GM19025 (cell line): ENCODE measurements around the gene DOK6.
A peak's percentile ranks its signal among the peaks of the same experiment; 100 is the strongest.
"Not testable (repeated sequence)": the region's sequence is repeated elsewhere in the genome, so short reads cannot be mapped to it uniquely, and the experiment has no call there.

ENCODE experiments used
- ATAC-seq: cut with Tn5 transposase; IDR thresholded peaks from one replicate; pipeline ENCODE4 v1.9.1; 2021; ENCODE audit warnings: mild to moderate bottlenecking, low read depth, moderate library complexity; ENCODE audit not compliant: unreplicated experiment

Gene DOK6

DNA sequence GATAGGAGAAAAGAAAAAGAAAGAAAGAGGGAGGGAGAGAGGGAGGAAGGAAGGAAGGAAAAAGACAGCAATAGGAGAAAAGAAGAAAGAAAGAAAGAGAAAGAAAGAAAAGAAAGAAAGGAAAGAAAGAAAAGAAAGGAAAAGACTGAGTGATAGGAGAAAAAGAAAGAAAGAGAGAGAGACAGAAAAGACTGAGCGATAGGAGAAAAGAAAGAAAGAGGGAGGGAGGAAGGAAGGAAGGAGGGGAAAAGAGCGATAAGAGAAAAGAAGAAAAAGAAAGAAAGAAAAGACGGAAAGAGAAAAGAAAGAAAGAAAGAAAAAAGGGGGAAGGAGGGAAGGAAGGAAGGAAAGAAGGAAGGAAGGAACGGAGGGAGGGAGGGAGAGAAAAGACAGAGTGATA, 216.7 kb downstream of the DOK6 start:
- ATAC-seq, result no peak

DNA sequence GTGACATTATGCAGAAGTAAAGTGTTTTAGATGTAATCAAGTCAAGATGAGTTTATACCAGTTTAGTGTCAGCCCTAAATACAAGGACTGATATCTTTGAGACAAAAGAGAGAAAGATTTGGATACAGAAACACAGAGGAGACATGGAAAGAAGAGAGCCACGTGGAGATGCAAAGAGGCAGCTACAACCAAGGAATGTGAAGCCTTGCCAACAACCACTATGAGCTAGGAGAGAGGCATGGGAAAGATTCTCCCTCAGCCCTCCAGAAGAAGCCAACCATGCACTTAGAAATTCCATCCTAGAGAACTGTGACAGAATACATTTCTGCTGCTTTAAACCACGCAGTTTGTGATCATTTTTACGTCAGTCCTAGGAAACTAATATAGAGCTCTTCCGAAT, 217.2 kb downstream of the DOK6 start:
- no peak for ATAC-seq

DNA sequence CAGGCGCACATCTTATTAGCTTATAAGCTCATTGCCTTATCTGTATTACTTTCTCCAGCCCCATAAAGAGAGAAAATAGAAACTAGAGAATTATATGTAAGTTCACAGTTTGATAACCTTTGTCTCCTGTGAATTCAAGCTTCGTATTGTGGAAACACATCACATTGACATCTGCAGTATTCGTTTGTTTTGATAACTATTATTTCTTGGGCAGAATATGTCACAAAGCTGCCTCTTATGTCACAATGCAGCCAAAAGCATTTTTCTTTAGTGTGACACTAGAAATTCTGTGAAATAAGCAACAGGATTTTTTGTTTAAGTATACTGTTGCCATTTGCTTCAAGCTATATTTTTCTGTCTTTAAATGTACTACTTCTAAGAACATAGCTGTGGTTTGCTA, 221.5 kb downstream of the DOK6 start:
- no peak for ATAC-seq

DNA sequence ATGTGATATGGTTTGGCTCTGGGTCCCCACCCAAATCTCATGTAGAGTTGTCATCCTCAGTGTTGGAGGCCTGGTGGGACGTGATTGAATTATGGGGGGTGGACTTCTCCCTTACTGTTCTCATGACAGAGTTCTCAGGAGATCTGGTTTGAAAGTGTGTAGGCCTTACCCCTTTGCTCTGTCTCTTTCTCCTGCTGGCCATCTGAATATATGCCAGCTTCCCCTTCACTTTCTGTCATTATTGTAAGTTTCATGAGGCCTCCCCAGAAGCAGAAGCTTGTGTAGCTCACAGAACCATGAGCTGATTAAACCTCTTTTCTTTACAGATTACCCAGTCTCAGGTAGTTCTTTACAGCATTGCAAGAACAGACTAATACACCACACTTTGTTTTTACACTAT, 222.3 kb downstream of the DOK6 start:
- ATAC-seq, result no peak

DNA sequence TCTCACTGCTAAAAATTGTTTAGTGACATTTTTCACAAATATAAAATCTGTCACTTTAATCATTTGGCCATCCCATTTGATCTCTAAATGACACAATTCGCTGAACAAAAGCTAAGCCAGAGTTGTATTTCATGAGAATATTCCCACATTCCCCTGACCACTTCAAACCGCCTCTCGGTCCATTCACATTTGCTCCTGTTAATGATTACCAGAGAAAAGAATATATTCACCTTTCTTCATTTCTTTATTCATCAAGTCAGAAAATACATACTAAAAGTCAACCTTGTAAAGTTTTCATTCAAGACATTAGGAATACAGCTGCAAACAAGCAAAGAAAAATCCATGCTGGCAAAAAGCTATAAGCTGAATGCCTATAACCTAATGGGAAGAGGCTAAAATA, 225.5 kb downstream of the DOK6 start:
- no peak for ATAC-seq

DNA sequence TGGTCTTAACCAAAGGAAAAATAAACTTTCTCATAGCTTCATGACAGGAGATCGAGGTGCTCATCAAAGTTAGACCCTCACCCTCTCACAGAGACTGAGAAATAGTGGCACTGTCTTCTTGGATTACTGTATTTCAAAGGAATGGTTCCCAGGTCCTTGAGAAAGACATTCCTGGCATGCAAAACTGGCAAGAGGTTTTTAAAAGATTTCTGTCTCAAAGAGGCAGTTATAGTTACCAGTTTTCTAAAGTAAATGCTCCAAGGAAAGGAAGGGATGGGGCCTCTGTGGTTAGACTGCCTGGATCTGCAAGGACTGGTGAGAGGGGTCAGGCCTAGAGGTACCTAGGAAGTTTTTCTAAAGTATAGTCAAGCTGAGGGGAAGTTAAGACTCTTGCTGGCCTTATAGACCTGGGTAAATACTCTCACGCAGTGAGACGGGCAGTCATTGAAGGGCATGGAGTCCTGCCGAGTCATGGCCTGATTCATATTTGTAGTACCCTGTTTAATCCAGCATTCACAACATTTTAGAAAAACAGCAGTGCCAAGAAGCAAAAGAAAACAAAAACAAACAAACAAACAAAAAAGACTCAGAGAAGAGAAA, 226.1 kb downstream of the DOK6 start:
- ATAC-seq, result no peak

DNA sequence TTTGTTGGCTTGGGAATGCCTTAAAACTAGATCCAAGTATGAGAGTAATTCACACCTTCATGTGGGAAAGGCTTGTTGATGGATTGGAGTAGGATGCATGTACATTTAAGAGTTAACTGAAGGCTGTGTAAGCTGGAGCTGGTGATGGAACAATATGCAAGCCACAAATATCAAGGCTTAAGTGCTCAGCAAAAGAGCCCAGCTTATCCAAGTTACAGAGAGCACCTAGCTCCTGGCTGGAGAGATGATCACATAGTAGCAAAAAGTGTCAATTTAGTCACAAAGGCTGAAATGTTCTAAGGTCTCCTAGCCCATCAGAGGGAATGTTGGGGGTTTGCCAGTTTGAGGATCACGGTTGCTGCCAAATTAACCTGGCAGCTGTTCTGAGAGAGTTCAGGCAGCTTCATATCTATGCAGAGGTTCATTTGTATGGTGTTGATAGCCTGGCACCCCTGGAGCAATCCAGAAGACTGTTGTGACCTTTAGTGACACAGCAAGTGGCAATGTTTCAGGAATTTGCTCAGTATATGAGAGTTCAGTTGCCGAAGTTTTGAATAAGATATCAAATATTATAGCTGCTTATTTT, 228.2 kb downstream of the DOK6 start:
- no peak for ATAC-seq

DNA sequence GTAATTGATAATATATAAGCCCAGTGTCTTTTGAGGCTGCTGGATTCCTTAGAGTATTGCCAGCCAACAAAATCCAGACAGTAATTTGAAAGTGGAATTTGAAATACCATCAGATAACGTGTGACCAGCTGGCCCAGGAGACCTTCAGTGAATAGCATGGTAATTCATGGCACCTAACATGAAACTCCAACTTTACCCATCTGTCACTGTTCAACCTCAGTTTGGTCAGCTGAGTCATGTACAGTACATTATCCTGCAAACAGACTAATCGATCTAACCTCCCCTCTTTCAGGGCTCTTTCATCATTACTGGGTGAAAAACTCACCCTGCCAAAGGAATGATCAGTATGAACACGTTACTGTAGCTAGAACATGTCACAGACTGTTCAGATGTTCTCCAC, 230.6 kb downstream of the DOK6 start:
- ATAC-seq, result no peak

DNA sequence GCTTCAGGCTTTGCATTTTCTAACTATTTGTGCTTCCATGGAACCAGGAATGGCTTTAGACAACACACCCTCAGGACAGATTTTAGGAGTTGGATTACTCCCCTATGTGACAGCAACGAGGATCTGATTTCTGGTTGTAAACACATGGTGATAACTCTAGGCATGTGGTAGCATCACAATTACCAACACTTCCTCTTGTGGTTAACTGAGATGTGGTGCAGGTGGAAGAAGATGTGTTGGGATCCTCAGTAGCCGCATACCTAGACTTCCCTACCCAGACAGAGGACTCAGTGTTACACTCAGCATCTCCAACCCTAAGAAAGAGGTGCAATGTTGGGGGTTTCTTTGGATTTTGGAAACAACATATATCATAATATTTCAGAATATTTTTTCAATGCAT, 234.8 kb downstream of the DOK6 start:
- ATAC-seq, result no peak

DNA sequence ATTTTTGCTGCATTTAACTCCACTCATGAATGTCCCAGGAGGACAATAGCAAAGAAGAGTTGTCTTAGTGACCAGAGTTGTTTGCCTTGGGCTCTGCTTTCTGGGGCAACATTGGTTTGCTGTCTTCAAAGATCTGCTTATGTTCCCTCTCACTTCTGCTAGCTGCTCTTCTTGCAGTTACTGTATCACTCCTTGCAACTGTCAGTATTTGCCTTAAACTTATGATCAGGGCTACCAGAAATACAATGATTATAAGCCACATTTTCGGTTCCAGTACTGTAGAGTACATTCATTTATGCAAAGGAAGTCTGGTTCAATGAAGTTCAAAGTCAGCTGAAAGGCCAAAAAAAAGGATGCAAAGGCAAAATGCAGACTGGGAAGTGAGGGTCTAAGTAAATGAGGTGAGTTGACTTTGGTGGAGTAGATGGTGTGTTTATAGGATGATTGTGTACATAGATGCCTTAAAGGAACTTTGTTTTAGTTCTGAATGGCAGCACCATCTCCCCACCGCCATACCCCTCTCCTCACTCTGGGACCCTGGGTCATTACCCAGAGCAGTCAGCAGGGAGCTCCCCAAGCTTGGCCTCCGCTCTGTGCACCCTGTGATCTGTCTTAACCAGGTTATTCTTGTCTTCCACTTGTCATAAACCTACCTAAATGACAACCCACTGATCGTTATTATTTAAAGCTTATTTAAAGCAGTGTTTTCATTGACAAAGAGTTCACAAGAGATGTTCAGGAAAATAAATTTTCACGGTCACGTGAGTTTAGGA, 236.0 kb downstream of the DOK6 start:
- peak; percentile 80 for ATAC-seq

DNA sequence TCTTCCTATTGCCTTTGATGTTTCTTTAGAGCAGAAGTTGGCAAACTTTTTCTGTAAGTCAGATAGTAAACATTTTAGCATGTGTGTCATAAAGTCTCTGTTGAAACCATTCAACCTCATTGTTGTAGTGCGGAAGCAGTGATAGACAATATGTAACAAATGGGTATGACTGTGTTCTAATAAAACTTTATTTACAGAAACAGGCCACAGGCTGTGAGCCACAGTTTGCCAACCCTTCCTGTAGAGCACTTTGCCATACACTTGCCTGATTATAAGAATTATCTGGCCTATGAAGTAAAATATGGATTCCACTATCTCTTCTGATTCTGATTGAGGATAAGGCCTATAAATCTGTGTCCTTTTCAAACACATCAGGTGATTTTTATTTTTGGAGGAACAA, 237.4 kb downstream of the DOK6 start:
- no peak for ATAC-seq

DNA sequence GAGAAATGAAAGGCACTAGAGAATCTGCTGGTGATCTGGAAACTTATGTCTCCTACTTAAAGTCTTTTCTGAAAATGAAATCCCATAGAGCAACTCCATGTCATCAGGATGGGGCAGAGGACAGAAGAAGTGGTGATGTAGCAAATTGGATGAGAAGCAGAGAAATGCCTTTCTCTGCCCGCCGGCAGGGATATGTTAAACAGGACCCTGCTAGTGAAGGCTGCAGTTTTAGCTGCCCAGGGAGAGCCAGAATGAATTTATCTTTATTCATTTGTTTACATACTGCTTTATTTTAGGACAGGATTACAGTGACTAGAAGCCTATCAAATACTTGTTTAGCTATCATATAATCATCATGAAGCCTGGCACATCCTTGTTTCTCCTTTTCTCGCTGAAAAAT, 247.0 kb downstream of the DOK6 start:
- ATAC-seq, result no peak

DNA sequence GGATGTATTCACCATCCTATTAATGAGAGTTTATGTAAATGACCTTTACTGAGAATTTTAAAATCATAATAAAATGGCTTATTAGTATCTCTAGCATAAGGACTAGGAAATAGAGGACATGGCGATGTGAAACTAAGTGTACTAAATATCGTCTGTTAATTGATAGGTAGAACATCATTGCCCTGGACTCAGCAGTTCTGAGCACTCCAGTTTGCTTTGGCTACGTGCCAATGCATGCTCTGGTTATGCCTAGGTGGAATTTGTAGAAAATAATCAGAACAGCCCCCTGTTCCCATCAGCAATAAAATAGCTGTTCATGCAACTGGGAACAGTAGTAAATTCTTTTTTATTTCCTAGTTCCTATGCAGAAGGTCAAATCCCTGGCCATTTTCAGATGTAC, 247.8 kb downstream of the DOK6 start:
- ATAC-seq, result no peak

DNA sequence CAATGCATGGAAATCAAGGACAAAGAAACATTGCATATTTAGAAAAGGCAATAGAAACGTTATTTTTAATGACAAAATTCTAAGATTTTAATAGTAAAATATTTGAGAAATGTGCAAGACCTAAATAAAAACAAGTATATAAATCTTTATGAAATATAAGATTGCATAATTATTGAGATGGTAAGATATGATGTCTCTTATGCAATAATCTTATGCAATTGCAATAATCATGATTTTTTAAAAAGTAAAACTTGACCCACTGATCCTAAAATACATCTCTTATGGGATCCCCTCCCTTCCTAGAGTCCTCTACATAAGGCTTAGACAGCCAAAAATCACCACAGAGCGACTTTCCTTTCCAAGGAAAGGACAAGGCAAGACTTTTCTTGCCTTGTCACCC, 249.0 kb downstream of the DOK6 start:
- ATAC-seq, result no peak

DNA sequence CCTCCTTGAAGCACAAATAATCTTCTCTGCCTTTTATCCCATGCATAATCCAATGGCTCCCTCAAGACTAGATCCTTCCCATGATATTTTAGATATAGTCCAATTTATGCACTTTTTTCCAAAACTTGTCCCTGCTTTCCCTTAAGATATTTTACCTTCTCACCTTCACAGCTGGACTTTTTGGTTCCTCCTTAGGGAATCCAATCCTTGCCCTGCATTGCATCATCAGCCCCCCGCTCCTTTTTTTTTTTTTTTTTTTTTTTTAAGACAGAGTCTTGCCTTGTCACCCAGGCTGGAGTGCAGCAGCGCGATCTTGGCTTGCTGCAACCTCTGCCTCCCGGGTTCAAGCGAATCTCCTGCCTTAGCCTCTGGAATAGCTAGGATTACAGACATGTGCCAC, 250.6 kb downstream of the DOK6 start:
- no peak for ATAC-seq

DNA sequence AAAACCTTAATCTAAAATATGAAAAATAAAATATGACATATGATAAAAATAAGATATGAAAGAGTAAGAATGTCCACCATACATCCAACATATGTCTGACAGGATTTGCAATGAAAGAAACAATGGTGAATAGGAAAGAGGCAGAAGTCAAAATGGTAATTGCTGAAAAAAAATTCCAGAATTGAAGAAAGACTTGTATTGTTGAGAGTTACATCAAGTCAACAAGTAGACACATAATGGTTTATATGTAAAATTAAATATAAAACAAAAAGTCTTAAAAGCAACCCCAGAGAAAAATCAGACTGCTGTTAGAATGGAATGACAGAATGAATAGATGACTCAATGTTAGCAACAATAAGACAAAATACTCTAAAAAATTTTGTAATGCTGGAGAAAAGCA, 255.1 kb downstream of the DOK6 start:
- no peak for ATAC-seq

DNA sequence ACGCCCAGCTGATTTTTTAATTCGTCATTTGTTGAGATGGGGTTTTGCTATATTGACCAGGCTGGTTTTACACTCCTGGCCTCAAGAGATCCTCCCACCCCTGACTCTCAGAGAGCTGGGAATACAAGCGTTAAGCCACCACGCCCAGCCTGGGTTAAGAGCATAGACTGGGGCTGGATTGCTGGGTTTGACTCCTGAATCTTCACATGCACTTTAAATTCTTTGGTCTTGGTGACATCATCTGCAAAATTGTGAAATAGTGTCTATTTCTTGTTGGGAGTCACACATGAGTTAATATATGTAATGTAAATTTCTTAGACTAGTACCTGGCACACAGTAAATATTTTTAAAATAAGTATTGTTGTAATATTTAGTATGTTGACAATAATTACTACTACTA, 257.4 kb downstream of the DOK6 start:
- no peak for ATAC-seq

DNA sequence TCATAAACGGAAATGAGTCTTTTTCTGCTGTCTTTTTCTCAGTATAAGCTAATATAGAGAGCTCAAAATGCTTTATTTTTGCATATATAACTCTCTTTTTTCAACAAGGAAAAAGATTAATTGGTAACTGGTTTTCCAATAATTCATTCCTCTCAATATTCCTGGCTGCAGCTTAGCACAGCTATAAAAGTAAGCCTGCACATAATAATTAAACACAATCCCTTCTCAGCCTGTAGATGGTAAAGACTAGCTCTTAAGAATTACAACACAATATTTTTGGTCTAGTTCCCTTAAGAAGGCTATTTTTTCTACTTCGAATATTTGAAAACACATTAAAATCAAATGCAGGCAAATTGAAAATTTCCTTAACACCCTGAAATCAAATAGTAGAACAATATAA, 258.0 kb downstream of the DOK6 start:
- no peak for ATAC-seq

DNA sequence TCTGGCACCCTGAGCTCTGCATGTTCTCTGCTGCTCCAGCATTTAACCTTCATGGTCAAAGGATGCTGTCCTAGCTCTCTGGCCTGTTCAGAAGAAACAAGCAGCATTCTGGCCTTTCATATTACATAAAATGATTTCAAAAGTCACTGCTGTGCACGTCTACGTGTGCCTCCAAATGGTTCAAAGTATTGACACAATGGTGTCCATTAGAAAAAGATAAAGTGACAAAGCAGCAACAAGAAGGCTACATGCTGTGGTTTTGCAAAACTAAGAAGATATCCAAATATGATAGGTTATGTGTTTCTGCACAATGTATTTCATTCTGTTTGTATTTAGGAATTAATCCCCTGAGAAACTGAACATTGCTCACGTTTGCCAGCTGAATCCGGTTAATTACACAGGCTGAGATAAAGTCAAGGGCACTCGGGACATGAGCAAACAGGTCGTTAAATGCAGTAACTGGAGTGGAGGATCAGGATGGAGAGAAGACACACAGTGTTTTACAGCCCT, 258.5 kb downstream of the DOK6 start:
- ATAC-seq, result no peak

DNA sequence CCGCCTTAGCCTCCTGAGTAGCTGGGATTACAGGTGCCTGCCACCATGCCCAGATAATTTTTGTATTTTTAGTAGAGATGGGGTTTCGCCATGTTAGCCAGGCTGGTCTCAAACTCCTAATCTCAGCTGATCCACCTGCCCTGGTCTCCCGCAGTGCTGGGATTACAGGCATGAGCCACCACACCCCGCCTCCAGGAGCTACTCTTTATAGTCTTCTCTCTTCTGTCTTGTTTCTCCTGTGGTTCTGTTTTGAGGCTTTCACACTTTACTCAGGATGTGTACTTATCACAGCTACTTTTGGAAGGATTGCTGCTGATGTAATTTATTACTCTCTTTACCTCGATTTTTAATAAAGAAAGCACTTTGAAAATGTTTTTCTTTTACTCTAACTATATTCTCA, 261.4 kb downstream of the DOK6 start:
- not testable (repeated sequence) for ATAC-seq

DNA sequence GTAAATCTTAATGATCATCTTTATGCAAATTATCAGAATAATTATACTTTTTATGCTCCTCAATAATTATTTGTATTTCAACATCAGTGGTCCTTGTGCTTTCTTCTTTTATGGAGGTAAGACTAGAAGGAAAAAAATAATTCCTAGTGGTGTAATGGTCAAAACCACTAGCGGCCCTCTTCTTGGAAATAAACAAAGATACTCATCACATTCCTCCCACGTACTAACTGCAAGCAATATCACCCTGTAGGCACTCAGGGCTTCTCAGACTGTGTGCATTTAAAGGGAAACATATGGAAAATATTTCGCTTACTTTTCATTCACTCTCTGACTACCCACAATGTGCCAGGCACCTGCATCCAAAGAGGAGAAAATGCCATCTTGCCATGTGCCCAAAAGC, 263.7 kb downstream of the DOK6 start:
- no peak for ATAC-seq

DNA sequence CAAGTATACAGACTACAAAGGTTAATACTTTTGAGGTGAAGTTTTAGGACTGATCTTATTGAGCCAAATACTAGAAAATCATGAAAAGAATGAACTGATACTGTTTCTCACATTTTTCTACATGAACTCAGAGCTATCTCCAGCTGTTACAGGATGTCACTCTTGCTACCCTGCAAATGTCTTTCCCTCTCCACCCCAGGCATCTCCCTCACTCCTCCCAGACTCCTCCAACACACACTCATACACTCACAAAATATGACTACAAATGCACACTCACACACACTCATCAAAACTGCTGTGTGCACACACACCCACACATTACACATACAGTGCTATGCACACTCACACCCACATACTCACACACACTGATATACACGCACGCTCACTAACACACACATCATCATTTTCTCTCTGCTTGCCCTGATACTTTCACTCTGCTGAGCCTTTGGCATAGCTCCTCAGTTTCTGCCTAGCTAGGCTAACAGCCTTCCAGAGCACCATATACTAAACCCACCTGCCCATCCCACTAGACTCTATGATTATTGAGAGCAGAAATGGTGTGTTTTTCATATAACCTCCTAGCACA, 273.7 kb downstream of the DOK6 start:
- no peak for ATAC-seq
